NCI-H146 treated with DMSO at 0.1 percent for 48 hours (cell line): ENCODE measurements around the gene FN1.
"Not testable (repeated sequence)": the region's sequence is repeated elsewhere in the genome, so short reads cannot be mapped to it uniquely, and the experiment has no call there.

Source experiments
- DNase-seq: peaks from one replicate; lab custom pipeline; 2025; ENCODE audit not compliant: unreplicated experiment; lab: John Stamatoyannopoulos, UW

Gene FN1

DNA sequence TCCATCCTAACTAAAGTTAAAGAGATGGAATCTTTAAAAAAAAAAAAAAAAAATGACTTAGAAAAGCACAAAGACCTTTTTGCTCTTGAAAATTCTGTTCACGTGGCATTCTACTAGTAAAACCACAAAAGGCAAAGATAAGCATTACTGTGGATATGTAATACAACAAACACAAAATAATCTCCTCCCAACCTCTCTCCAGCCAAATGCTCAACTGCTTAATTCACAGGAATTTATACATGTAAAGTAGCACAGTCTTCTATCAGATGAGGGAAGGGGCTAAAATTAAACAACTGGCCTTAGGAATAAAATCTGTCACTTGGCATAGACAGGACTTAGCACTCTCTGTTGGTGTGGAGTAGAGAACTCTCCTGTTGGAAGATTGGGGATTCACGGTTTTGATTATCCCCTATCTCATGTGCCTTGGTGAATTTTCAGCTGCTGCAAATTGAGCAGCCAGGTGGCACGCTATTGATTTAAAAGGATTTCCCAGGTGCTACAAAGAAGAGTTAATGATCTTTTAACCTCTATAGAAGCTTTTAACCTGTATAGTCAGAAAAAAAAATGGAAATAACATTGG, 66.6 kb downstream of the FN1 start:
- DNase-seq = peak; percentile 57

GRCh38 chr2:215368493-215368809, 67.4 kb downstream of the FN1 start:
- no peak for DNase-seq

DNA sequence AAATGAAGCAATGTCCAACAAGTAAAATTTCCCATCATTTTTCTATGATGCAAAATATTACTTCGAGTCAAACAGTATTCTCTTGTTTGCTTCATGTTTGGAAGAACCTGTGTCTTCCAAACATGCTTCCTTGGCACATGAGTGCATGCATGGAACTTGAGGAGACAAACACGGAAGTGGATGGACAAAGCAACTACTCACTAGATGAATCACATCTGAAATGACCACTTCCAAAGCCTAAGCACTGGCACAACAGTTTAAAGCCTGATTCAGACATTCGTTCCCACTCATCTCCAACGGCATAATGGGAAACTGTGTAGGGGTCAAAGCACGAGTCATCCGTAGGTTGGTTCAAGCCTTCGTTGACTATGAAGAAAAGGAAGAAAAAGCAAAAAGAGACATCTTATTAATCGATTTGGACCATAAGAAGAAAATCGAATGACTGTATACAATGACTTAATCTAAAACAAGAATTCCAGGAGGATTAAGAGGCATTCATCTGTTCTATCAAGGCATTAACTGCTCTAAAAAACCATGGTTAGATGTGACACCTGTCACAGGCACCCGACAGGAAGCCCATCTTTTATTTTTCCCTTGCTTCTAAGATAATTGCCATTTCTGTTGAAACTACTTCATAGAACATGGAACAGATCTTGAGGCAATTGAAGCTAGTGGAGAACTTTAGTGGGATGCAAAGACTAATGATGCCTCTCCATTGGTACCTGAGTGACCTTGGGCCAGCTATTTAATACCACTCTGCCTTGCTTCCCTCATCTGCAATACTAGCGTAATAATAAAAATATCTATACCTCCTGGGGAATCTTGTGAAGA, 68.0 kb downstream of the FN1 start:
- DNase-seq = no peak

DNA sequence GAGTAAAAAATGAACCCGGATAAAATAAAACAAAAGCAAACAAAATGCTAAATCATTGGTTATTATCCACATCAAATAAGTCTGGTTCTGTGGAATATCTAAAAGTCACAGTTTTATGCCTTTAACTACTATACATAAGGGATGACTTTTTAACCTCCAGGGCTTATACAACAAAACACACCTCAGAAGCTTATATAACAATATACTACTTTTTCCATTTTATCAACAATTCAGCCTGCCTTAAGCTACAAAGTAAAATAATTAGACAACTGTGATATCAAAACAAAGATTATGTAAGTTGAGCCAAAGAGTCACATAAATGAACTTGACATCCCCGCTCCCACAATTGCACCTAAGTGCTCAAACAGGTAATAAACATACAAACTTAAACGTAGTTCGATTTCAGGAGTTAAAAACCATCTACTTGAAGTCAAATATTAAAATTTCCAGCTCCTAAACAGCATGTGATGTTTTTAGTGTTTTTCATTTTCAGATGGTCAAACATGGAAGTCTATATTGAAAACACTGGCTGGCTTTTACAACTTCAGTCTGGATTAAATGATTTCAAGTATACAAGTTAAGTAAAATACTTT, 69.3 kb downstream of the FN1 start:
- no peak for DNase-seq

DNA sequence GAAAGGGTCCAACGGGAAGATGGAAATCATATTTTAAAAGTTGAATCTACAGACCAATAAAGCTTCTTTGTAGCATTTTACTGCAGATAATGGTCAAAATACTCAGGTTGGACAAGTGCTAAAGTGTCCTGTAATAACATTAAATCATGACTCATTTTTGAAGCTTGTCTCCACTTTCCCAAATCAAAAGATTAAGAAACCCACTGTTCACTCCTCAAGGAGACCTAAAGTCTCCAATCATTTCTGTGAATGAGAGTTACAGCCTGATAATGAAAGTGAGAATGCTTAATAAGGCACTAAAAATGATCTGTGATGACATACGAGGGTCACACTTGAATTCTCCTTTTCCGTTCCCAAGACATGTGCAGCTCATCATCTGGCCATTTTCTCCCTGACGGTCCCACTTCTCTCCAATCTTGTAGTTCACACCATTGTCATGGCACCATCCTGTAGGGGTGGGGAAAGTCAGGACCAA, 70.6 kb downstream of the FN1 start:
- no peak for DNase-seq

GRCh38 chr2:215364157-215365155, 71.4 kb downstream of the FN1 start:
- no peak for DNase-seq

- no peak for DNase-seq
These were observed 72.3 kb downstream of the FN1 start for GRCh38 chr2:215363461-215364156.

DNA sequence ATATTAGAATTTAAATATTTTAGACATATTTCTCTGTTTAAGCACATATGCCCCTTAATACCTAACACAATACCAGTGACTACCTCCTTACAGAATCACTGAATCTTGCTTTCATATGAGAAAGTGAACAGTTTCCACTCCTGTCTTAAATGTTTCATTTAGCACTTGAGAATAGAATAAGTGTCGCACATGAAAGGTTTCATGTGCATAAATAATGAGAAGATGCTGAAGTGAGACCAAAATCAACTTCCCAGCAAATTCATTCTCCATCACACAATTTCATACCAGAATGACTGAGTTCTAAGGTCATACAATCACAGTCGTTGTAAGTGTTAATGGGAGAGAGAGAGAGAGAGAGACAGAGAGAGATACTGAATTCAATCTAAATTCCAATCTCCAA, 72.8 kb downstream of the FN1 start:
- DNase-seq = no peak

GRCh38 chr2:215362562-215362904, 73.3 kb downstream of the FN1 start:
- DNase-seq = no peak

- no peak for DNase-seq
These were observed 73.8 kb downstream of the FN1 start for GRCh38 chr2:215361876-215362561.

DNA sequence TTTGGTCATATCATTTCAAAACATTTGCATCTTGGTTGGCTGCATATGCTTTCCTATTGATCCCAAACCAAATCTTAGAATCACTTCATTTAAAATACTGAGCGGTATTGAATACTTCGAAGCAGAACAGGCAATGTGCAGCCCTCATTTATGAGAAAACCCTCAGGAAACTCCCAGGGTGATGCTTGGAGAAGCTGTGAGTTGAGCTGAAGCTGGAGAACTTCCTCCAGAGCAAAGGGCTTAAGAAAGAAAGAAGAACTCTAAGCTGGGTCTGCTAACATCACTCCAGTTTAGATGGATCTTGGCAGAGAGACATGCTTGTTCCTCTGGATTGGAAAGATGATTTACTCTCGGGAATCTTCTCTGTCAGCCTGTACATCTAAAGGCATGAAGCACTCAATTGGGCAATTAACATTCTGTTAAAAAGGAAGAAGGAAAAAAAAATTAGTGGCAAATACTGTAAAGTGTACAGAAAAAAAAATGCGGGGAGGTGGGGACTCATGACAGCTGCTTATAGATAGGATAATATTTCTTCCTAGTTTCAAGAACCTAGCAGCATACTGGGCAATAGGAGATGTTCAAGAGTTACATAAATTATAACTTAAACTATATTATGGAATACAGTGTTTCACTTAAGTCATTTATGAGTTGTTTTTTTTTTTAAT, 74.5 kb downstream of the FN1 start:
- no peak for DNase-seq

DNA sequence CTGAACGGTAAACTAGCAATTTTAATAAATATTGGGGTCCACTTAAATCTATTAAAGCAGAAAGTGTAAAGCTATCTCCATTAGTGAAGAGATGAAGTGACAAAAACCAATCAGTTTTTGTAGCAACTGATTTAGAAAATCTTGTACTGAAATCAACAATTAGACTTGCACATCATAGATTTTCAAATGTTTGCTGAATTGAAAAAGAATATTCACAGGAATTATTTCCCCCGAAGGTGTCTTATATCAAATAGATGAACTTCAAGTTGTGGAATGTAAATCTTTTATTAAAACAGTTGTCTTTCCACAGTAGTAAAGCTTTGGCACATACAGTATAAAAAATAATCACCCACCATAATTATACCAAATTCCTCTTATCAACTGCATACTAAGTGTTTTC, 75.3 kb downstream of the FN1 start:
- DNase-seq = no peak

DNA sequence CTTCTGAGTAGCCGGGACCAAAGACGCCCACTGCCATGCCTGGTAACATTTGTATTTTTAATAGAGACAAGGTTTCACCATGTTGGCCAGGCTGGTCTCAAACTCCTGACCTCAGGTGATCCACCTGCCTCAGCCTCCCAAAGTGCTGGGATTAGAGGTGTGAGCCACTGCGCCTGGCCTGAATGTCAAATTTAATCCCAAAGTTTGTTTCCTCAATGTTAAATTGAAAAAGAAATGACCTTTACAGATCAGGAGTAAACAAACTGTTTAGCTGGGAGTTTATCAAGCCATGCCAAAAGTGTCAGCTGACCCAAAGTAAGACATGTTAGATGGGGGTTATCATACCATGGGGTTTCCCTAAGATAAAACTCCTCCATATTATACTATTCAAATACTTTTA, 75.8 kb downstream of the FN1 start:
- DNase-seq = not testable (repeated sequence)

DNA sequence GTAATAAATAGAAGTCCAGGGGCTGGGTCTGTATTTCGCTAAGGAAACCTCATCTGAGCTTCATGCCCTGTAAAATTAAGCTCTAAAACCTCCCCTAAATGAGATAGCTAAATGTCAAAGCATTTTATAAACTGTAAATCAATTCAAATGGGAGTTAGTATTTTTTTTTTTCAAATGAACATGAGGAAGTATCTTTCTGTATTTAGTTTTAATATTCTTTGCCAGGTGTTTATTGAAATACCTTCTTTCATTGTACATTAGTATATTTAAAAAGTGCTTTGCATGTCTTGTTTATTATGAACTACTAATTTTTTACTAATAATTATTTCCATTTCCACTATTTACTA, 76.3 kb downstream of the FN1 start:
- no peak for DNase-seq

DNA sequence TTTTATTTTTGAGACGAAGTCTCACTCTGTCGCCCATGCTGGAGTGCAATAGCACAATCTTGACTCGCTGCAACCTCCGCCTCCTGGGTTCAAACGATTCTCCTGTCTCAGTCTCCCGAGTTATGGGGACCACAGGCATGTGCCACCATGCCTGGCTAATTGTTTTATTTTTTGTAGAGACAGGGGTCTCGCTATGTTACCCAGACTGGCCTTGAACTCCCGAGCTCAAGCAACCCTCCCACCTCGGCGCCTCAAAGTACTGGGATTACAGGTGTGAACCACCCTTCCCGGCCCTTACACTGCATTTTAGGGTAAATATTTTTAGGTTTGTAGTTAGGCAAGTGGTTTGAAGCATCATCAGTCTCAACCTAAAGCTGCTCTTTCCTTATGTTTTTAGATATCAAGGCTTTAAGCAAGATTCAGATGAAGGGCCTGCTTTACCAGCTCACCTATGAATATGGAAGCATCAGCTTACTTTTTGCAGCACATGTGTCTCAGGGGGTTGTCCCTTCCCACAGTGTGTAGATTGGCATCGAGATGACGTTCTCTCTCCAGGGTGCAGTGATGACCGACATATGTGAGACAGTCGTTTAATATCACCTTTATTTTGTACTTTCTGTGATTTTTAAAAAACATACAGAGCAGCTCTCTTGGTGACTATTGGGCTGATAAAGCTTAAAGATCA, 76.8 kb downstream of the FN1 start:
- no peak for DNase-seq

GRCh38 chr2:215358312-215358845, 77.5 kb downstream of the FN1 start:
- no peak for DNase-seq

GRCh38 chr2:215357660-215358059, 78.2 kb downstream of the FN1 start:
- no peak for DNase-seq

DNA sequence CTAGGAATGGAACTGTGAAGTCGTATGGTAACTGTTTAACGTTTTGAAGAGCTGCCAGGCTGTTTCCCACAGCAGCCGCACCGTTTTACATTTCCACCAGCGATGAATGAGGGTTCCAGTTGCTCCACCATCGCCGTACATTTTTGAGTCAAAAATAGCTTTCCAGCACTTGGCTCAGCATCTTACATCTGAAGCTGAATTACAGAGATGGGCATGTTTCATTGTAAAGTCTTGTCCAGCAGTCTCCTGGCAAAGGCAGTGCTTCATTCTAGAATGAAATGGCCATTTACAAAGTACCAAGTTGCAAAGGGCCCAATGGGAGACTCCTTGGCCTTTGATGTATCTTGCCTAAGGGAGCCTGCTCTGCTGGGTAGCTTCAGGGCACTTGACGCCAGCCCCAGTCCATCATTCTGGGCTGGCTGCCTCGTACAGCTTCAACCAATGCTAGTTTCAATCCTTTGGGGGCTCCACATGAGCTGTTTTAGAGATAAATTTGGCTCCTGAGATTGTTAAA, 78.9 kb downstream of the FN1 start:
- DNase-seq = no peak
